ENCODE measurements around the gene ABHD12B.
"Not testable (repeated sequence)": the region's sequence is repeated elsewhere in the genome, so short reads cannot be mapped to it uniquely, and the experiment has no call there.

The ABHD12B gene

DNA sequence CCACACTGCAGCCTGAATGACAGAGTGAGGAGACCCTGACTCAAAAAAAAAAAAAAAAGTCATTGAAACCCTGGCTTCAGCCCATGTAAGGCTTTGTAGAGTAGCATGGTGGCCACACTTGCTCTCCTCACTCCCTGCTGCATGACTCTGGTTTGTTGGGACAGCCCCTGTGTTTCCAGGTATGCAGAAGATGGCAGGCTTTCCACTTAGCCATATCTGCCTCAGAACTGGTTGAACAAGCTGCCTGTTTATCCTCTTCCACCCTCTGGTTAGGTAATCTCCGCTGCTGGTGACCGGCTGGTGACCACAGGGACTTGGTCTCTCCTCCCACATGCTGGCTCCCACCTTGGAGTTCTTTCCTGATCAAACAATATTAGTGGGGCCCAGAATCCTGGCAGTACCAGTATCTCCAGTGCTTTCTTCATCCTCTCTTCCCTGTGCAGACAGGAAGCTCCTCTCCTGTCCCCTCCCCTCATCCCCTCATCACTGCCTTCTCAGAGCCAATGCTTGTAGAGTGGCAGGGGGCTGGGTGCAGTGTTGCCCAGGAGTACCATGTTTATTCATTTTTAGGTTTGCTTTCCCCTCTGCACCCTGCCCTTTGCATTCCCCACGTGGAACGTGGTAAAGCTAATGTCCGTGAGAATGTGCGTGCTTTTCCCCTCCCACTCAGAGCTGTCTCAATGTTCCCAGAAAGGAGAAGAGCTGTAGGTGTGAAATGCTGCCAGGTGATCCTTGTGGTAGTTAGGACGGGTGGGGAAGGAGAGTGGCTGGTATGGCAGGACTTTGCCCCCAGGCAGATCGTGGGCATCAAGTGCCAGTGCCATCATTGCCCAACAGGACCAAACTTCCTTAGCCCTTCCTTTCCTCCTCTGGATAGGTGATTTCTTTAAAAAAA lies 11.3 kb downstream of the ABHD12B start:
- no peak overlapping the region for H3K27ac ChIP-seq
- no peak overlapping the region for H3K9ac ChIP-seq
- no peak overlapping the region for H2AFZ ChIP-seq
- H3K9me3 ChIP-seq (ENCODE audit: control insufficient read depth, low read length): no peaks in the 10 kb centered on the region
- no peaks in the 10 kb centered on the region for H3K79me2 ChIP-seq
- no peaks in the 10 kb centered on the region for H3K27me3 ChIP-seq (ENCODE audit: control insufficient read depth, insufficient read depth, low read length)
- H3K36me3 ChIP-seq (ENCODE audit: control insufficient read depth, insufficient read depth, low read length): no peaks in the 10 kb centered on the region
- H3K4me1 ChIP-seq: no peaks in the 10 kb centered on the region
- no peak overlapping the region for H3K4me3 ChIP-seq (ENCODE audit: low read depth, low read length)
- no peak overlapping the region for H3K4me2 ChIP-seq (ENCODE audit: low read length)
- TF ChIP-seq, protein P1, sequence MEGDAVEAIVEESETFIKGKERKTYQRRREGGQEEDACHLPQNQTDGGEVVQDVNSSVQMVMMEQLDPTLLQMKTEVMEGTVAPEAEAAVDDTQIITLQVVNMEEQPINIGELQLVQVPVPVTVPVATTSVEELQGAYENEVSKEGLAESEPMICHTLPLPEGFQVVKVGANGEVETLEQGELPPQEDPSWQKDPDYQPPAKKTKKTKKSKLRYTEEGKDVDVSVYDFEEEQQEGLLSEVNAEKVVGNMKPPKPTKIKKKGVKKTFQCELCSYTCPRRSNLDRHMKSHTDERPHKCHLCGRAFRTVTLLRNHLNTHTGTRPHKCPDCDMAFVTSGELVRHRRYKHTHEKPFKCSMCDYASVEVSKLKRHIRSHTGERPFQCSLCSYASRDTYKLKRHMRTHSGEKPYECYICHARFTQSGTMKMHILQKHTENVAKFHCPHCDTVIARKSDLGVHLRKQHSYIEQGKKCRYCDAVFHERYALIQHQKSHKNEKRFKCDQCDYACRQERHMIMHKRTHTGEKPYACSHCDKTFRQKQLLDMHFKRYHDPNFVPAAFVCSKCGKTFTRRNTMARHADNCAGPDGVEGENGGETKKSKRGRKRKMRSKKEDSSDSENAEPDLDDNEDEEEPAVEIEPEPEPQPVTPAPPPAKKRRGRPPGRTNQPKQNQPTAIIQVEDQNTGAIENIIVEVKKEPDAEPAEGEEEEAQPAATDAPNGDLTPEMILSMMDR (IDR thresholded peaks at IDR 0.05): no peak

DNA sequence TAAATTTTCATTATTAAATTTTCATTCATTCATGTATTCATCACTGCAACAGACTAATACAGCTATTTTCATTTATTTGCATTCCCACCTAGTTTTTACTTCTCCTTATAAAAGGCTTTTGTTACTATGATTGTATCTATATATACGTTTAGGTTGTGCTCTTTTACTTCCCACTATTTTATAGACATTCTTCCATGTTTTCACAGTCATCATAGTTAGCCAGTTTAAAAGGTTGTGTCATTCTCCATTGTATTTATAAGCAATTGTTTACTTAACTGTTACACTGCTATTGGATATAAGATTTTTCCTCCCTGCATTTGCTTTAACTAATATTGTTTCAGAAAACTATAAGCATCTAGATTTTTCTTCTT lies 12.0 kb downstream of the ABHD12B start:
- H3K27me3 ChIP-seq (ENCODE audit: control insufficient read depth, insufficient read depth, low read length): no peaks in the 10 kb centered on the region
- H3K4me2 ChIP-seq (ENCODE audit: low read length): no peak overlapping the region
- H3K4me1 ChIP-seq: no peaks in the 10 kb centered on the region
- H3K4me3 ChIP-seq (ENCODE audit: low read depth, low read length): no peak overlapping the region
- no peaks in the 10 kb centered on the region for H3K9me3 ChIP-seq (ENCODE audit: control insufficient read depth, low read length)
- H3K27ac ChIP-seq: no peak overlapping the region
- no peak overlapping the region for H3K9ac ChIP-seq
- H2AFZ ChIP-seq: no peak overlapping the region
- H3K36me3 ChIP-seq (ENCODE audit: control insufficient read depth, insufficient read depth, low read length): no peaks in the 10 kb centered on the region
- no peaks in the 10 kb centered on the region for H3K79me2 ChIP-seq
- TF ChIP-seq, protein P1 (IDR thresholded peaks at IDR 0.05): no peak

DNA sequence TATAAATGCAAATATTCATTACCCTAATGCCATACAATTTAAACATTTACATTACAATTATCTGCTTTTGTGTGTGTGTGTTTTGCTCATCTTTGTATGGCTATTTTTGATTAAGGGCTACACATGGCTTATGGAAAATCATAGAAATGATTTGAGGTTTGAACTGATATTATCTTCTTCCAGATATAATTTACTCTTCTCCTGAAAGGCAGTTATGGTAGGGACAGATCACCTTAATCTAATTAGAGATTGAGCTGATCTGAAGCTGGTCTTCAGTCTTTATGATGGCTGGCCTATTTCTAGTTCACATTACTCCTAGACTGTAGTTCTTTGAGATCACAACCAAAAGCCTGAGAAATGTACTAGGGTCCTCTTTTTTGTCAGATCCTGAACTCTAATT lies 15.6 kb downstream of the ABHD12B start:
- H3K27me3 ChIP-seq (ENCODE audit: control insufficient read depth, insufficient read depth, low read length): no peaks in the 10 kb centered on the region
- no peaks in the 10 kb centered on the region for H3K4me1 ChIP-seq
- H3K4me2 ChIP-seq (ENCODE audit: low read length): no peak overlapping the region
- no peak overlapping the region for H3K27ac ChIP-seq
- TF ChIP-seq, protein P1 (IDR thresholded peaks at IDR 0.05): no peak
- no peak overlapping the region for H3K9ac ChIP-seq
- no peak overlapping the region for H3K4me3 ChIP-seq (ENCODE audit: low read depth, low read length)
- H3K9me3 ChIP-seq (ENCODE audit: control insufficient read depth, low read length): no peaks in the 10 kb centered on the region
- no peak overlapping the region for H2AFZ ChIP-seq
- no peaks in the 10 kb centered on the region for H3K36me3 ChIP-seq (ENCODE audit: control insufficient read depth, insufficient read depth, low read length)
- H3K79me2 ChIP-seq: no peaks in the 10 kb centered on the region

DNA sequence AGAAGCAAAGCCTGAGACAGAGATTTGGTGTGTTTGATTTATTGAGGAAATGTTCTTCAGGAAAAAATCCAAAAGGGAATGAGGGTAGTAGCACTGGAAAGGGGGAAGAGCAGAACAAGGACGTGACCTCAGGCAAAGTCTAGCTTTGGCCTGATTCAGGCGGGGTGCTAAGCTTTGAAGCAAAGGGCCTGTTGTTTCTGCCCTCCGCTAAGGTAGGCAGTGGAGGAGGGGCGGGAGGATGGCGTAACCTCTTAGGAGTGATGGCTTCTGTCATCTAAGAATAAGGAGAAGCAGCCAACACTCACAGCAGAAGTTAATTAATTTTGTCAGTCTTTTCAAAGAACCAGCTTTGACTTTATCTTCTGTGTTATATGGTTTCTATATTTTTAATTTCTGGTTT lies 20.4 kb downstream of the ABHD12B start:
- Histone ChIP-seq H3K27me3 (ENCODE audit: control insufficient read depth, insufficient read depth, low read length) (no peaks in the 10 kb centered on the region), H3K4me1 (no peaks in the 10 kb centered on the region), H3K4me3 (ENCODE audit: low read depth, low read length) (no peak overlapping the region), H3K79me2 (no peaks in the 10 kb centered on the region), H3K9ac (no peak overlapping the region), H3K4me2 (ENCODE audit: low read length) (no peak overlapping the region), H3K27ac (no peak overlapping the region), H3K36me3 (ENCODE audit: control insufficient read depth, insufficient read depth, low read length) (no peaks in the 10 kb centered on the region), H2AFZ (no peak overlapping the region), H3K9me3 (ENCODE audit: control insufficient read depth, low read length) (no peaks in the 10 kb centered on the region)
- TF ChIP-seq, protein P1 (IDR thresholded peaks at IDR 0.05): no peak

DNA sequence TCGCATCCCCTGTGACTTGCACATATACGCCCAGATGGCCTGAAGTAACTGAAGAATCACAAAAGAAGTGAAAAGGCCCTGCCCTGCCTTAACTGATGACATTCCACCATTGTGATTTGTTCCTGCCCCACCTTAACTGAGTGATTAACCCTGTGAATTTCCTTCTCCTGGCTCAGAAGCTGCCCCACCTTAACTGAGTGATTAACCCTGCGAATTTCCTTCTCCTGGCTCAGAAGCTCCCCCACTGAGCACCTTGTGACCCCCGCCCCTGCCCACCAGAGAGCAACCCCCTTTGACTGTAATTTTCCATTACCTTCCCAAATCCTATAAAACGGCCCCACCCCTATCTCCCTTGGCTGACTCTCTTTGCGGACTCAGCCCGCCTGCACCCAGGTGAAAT lies 24.6 kb downstream of the ABHD12B start:
- not testable (repeated sequence) for H3K4me1 ChIP-seq; H3K4me3 ChIP-seq (ENCODE audit: low read depth, low read length); H3K27ac ChIP-seq; H3K27me3 ChIP-seq (ENCODE audit: control insufficient read depth, insufficient read depth, low read length); H3K4me2 ChIP-seq (ENCODE audit: low read length); H3K79me2 ChIP-seq; H2AFZ ChIP-seq; H3K9ac ChIP-seq; H3K36me3 ChIP-seq (ENCODE audit: control insufficient read depth, insufficient read depth, low read length); H3K9me3 ChIP-seq (ENCODE audit: control insufficient read depth, low read length)

DNA sequence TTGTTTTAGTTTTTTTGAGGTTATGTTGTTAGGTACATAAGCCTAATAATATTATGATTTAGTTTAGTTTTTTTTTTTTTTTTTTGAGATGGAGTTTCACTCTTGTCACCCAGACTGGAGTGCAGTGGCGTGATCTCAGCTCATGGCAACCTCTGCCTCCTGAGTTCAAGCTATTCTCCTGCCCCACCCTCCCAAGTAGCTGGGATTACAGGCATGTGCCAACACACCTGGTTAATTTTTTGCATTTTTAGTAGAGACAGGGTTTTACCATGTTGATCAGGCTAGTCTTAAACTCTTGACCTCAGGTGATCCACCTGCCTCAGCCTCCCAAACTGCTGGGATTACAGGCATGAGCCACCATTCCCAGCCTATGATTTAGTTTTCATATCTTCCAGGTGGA lies 25.2 kb downstream of the ABHD12B start:
- H3K79me2 ChIP-seq; H3K4me3 ChIP-seq (ENCODE audit: low read depth, low read length); H2AFZ ChIP-seq; H3K9ac ChIP-seq; H3K36me3 ChIP-seq (ENCODE audit: control insufficient read depth, insufficient read depth, low read length); H3K4me1 ChIP-seq; H3K27me3 ChIP-seq (ENCODE audit: control insufficient read depth, insufficient read depth, low read length); H3K9me3 ChIP-seq (ENCODE audit: control insufficient read depth, low read length); H3K27ac ChIP-seq; H3K4me2 ChIP-seq (ENCODE audit: low read length): not testable (repeated sequence)
